ENCODE data around the gene GRIN1.

- TF ChIP-seq CTCF (IDR thresholded peaks at IDR 0.05; ENCODE audit: low read length) (no peak), EZH2 (IDR thresholded peaks at IDR 0.05; ENCODE audit: borderline replicate concordance, low read length) (no peak)
These were observed 8.7 kb upstream of the GRIN1 start for GRCh38 chr9:137130176-137130755.

Data from OCI-LY1 (cell line).